HG02870 (cell line): Measurements from ENCODE around the gene MYO5A.

ENCODE experiments used
- ATAC-seq: cut with Tn5 transposase; IDR thresholded peaks from one replicate; pipeline ENCODE4 v1.9.1; 2021; ENCODE audit warnings: mild to moderate bottlenecking, moderate library complexity; ENCODE audit not compliant: unreplicated experiment

The MYO5A gene

DNA sequence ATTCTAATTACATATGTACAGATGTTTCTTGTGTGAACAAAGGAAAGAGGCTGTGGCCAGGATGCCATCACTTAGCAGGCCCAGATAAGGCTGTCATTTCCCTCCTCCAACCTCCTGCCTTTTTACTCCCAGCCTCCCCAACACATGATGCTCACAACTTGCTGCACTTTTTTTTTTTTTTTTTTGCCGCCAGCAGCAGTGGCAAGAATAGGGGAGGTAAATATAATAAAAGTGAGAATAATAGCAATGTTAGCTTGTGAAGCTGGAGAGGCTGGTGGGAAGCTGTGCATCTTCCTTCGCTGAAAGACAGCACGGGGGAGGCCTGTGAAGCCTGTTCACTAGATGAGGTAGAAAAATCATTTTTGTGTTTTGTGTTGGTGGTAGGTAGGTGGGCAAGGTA is 190.6 kb downstream of the MYO5A start:
- no peak for ATAC-seq

DNA sequence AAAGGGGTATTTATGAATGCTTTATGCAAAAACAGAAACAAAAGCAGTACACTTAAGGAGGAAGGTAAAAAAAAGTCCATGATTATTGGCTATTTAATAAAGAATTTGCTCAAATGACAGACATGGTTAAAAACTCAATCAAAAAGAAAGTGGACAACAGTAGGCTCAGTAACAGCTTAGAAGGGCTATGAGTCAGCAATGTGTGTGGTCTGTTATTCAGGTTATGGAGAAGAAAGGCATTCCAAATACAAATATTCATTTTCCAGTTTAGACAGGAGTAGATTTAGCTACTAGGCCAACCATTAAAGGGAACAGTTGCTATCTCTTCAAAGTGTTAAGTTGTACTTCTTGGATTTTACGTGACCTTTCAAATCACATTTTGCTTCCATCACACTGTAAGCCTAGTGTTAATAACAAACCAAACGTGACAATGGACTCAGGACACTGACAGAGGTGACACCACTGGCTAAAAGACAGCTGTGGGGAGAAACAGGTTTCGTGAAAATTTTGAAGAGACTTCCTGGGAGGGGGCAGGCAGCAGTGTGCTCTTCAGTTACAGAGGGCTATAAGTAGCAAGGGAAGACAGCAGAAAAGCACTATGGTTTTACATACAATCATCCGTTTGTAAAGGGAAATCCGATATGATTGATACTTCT is 191.4 kb downstream of the MYO5A start:
- ATAC-seq, result no peak

DNA sequence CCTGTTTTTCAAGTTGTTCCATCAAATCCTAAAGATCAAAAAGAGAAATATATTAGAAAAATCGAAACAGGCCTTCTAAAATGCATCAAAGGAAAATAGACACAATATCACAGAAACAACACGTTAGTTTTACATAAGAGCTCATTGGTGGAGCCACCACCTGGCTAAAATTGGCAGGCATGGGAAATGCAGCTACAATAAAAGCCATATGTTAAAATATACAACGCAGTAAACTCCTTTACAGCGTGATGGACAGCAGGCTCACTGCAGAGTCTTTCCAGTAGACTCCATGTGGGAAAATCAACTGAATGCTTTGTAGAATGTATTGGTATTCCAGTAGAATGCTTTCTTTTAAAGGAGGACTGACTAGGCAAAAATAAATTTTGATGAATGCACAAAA is 192.2 kb downstream of the MYO5A start:
- no peak for ATAC-seq

DNA sequence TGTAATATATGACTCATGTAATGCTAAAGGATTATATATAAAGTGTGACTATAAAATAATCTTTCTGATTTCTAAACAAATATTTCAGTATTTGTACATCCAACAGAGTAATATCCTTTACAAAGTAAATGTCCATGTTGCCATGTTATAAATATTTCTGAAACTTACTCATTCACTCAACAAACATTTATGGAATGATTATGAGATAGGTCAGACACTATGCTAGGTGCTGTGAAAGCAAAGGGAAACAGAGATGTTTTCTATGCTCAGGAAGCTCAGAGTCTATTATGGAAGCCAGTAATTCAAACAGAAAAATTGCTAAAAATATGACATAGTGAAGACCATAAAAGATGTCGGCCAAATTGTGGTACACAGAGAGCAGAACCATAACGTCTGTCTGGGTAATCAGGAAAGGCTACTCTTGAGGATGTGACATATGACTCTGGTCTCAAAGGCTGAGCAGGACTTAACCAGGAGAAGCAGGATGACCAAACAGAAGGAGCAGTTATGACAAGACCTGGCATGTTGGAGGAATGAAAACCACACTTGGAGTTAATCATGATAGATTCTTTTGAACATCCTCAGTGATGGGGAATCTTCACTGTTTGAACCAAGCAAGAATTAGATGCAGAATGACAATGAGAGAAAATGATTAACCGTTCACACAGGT is 194.1 kb downstream of the MYO5A start:
- ATAC-seq, result no peak

DNA sequence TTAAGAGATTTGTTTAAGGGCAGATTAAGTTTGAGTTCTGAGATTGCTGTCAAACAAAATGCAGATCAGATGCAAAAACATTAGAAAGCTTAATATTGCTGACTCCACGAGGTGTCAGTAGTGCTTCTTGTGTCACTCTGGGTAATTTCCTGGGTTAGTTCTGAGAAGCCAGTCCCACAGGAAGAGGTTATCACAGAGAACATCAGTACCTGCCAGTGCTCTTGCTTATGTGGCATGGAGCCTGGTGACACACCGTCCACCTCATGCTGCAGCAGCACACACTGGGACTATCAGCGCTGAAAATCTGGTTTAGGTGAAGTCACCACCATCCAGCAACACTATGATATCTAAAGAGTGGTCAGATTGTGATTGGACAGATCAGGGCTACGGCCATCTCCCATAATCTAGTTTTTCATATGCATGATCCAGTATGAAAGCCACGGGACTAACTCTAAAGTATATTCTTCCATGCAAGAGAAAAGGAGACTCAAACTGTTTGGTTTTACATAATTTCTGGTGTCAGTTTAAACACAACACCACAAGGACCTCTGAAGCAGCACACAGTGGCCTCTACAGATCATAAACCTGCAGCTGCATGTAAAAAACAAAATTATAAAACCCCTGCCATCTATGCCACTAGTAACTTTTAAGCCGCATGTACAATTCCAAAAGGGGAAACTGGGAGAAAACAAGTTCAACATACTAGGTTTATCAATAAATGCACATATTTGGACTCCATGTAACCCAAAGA is 197.0 kb downstream of the MYO5A start:
- ATAC-seq, result peak; percentile 88

DNA sequence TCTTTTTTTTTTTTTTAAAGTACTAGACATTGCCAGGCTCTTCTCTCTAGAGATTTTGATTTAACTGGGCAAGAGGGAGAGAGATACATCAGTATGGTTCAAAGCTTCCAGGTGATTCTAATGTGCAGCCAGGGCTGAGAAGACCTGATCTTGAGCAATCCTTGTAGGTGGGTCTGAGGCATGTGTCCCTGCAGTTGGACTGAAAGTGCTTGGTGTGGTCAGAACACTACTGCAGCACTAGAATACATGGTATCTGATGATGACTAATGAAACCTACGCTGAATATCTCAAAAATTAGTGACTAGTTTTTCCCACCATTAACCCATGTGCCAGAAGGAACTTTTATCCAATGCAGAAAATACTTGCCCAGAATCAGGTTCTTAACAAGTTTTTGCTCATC is 198.7 kb downstream of the MYO5A start:
- ATAC-seq, result no peak

DNA sequence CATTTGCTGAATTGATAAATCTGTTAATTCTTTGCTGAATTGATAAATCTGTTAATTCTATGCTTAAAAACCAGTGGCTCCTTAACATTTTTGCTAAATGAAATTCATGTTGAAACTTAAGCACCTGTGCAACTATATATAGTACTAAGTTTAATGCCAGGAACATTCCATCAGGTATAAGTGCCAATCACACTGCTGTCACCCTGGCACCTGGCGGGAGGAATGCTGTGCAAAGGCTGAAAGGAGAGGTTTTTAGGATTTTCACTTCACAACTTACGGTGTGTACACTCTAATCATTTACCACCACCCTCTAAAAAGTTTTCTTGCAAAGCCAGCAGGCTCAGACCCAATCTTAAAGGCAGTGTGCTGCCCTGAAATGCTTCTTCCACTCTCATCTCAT is 199.5 kb downstream of the MYO5A start:
- ATAC-seq, result no peak

DNA sequence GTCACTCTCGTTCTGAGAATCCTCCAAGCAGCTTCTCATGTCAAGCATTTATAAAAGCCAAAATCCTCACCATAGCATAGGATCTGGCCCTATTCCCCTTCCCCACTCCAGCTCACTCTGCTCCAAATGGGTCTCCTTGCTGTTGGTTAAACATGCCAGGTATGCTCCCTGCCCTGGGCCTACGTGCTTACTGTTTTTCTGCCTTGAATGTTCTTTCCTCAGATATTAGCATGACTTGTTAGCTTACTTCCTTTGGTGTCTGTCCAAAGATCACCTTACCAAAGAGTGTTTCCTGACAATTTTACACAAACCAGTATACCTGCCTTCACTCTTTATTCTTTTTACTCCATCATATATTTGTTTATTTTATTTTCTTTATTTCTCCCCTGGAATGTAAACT is 200.0 kb downstream of the MYO5A start:
- no peak for ATAC-seq

DNA sequence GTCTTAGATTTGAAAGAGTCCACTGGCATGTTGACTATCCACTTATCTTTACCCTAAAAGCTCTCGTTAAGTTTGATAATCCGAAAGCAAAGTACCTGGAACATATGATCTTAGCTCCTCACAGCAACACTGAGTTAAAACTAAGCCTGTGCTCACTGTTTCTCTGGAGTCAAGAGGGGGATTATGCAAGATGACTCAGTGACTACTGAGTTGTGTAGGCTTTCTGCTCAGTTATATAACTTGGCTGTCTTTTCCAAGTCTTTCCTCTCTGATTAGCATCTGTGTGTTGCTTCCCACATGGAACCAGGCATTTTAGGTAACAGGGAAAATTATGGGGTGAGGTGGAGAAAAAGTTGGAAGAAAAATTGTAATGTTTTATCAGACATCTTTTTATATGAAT is 201.9 kb downstream of the MYO5A start:
- no peak for ATAC-seq

DNA sequence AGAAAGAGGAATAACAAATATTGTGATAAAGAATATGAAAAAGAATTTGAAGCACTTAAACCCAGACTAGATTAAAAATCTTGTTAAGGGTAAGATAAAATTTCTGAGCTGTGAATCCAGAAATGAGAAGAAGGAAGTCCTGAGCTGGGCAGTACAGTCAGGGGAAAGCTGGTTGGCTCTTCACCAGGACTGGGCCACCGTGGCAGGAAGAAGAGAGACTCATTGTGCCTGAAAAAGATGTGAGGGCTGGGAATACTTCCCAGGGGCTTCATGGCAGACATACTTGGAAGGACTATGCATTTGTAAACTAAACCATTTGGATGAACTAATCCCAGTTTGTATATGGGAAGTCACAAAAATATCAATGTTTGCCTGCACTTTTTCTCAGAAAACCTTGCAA is 204.6 kb downstream of the MYO5A start:
- ATAC-seq, result no peak

GRCh38 chr15:52318729-52319500 is 209.8 kb downstream of the MYO5A start:
- ATAC-seq, result no peak

DNA sequence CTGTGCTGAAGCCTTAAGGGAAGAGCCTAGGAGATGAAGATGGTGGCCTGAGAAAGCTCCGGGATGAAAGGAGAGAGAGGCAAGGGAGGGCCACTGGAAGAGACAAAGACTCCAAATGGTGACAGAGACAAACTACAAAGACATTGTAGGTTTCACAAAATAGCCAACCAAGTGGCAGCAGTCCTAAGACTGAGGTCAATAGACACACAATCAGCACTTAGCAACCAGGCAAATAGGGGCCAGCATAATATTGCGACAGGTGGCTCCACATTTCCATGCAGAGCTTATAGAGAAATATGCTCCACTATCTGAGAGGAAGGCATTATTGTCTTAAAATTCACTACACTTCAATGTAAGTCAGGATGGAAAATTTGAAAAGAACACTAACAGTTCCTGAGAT is 211.0 kb downstream of the MYO5A start:
- no peak for ATAC-seq

DNA sequence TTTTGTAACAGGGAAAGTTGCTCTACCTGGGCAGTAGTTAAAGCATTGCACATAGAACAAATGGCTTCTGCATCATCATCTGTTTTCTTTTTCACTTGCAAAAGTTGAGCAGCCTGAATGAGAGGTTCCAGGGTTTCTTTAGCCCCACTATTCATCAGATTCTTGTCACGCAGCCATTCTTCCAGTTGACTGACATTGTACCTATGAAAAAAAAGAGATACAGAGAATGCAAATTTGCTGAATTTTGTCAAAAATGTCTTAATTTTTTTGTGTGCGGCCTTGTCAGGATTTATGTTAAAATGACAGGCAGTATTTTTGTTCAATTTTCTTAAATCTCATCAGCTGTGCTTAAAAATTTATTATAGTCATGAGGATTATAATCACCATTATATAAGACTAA is 211.7 kb downstream of the MYO5A start:
- ATAC-seq, result no peak

DNA sequence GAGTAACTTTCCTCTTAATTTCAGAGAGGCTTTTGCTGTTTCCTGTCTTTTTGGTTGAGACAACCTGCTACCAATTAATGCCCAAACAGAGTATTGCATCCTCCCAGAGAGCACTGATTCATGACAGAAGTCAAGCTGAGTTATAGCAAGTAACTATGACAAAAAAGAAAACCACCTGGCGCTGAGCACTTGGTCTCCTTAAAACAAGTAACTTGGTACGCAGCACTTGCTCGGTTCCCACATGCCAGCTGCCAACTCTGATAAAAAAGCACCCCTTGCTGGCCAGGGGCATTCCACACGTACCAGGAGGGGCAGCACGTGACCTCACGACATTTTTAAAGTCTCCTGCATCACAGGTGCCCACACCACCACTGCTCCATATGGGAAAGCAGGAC is 219.5 kb downstream of the MYO5A start:
- ATAC-seq, result peak; percentile 73

DNA sequence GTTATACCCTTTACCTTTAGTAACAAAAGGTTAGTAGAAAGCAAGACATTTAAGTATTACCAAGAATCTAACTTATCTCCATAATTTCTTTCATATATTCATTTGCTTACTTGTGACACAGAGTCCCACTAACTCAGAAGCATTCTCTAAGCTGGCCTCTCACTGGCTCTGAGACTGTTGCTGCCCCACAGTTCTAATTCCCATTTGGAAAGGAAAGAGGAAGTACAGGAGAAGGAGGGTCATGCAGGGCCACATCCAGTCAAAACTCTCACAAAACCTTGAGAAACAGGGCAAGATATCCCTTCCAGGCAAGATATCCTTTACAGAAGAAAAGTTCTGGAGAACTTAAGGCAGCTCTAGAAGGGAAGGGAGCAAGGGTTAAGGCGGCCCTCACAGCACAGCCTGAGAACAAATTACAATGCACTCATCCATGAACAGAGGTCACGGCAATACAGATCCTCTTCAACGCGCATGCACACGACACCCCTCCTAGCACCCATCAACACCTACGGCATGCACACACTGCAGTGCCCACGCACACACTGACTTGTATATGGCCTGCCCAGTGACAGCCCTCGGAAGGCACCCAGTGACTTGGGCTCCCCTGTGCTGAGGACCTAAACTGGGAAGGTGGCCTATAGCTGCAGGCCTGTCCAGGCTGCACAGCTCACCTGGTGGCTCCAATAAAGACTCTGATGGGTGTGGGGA is 220.1 kb downstream of the MYO5A start:
- ATAC-seq, result peak; percentile 73

DNA sequence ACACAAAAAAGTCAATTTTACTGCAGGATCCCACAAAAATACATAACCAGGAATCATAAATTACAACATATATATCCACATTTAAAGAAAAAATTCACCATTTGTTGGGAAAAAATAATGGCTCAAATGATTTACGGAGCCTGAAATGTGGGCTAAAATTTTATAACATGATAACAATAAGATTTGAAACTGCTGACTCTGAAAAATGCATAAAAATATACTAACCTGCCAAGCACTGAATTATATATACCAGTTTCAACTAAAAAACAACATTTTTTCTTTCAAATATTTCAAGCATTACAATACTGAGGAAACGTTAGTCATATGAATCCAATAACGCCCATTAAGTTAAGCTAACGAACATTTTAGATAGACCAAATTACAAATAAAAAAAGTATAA is 220.8 kb downstream of the MYO5A start:
- ATAC-seq, result no peak

DNA sequence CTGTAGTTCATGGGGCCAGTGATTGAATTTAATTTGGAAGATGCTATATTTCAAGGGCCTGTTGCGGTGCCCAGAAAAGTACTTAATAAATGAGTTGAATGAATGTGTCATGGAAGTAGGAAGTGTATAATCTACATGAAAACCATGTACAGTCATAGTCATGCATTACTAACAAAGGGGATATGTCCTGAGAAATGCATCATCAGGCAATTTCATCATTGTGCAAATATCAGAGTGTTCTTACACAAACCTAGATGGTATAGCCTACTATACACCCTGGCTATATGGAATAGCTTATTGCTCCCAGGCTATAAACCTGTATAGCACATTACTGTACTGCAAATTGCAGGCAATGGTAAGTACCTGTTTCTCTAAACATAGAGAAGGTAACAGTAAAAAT is 222.4 kb downstream of the MYO5A start:
- no peak for ATAC-seq

DNA sequence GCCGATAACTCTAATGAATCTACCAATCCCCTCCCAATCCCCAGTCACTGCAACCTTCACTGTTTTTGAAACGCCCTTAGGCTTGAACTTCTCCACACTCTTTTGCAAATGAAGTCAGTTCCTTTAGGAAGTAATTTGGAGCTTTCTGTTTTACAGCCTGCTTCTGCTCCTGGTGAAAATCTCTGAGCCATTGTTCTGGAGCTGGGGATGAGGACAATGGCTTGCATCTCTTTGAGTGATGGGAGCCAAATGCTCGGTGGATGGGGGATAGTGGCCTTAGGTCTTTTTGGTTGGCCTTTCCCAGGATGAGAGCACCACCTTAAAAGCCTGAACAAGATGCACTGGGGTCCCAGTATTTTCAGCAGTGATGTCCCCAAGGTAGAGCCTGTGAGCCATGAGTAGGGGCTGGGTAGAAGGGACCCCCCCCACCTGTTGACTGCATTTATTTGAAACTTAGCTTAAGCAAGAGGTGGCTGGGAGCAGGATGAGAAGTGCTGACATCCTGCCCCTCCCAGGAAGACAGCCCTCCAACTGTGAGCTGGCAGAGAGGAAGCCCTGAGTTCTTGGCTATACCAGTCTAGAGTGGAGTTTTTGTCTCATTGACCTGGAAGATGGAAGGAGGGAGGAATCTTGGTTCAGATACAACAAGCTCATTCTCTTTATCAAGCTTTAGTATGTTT is 225.4 kb downstream of the MYO5A start:
- no peak for ATAC-seq

GRCh38 chr15:52301265-52301847 is 227.3 kb downstream of the MYO5A start:
- ATAC-seq, result no peak

- ATAC-seq, result no peak
Observed at GRCh38 chr15:52295421-52296001, 233.2 kb downstream of the MYO5A start, which contains the start of gene MYO5C. Gene MYO5C (minus strand): TSS chr15:52295804. CDS start chr15:52295636, 168 bp downstream.
